DMS153 treated with DMSO at 0.1 percent for 48 hours (cell line): Measurements from ENCODE around the gene HLA-DMB.

Source experiments
- DNase-seq: peaks from one replicate; lab custom pipeline; 2025; ENCODE audit not compliant: unreplicated experiment; lab: John Stamatoyannopoulos, UW

HLA-DMB gene

GRCh38 chr6:32940656-32941213 is at the start of gene HLA-DMB:
TSS of gene HLA-DMB (minus strand) at chr6:32941028. CDS start at chr6:32940807, 221 bp downstream.
- DNase-seq = peak; percentile 88

GRCh38 chr6:32989368-32989767 is 48.5 kb upstream of the HLA-DMB start:
- DNase-seq = no peak

- peak; percentile 97 for DNase-seq
Observed at GRCh38 chr6:32984622-32985389, 44.0 kb upstream of the HLA-DMB start.

GRCh38 chr6:32983964-32984621 is 43.3 kb upstream of the HLA-DMB start:
- no peak for DNase-seq

GRCh38 chr6:32983493-32983848 is 42.6 kb upstream of the HLA-DMB start:
- DNase-seq = no peak

- DNase-seq = peak; percentile 30
Observed at GRCh38 chr6:32982702-32983492, 42.1 kb upstream of the HLA-DMB start.

- peak; percentile 50 for DNase-seq
Observed at GRCh38 chr6:32982084-32982701, 41.4 kb upstream of the HLA-DMB start.

- DNase-seq = no peak
Observed at GRCh38 chr6:32980488-32981038, 39.7 kb upstream of the HLA-DMB start.

- no peak for DNase-seq
Observed at GRCh38 chr6:32979720-32980487, 39.1 kb upstream of the HLA-DMB start.

- no peak for DNase-seq
Observed at GRCh38 chr6:32977953-32978324, 37.1 kb upstream of the HLA-DMB start.

GRCh38 chr6:32977272-32977952 is 36.6 kb upstream of the HLA-DMB start:
- no peak for DNase-seq

GRCh38 chr6:32976334-32977069 is 35.7 kb upstream of the HLA-DMB start:
- no peak for DNase-seq

- no peak for DNase-seq
Observed at GRCh38 chr6:32975886-32976285, 35.1 kb upstream of the HLA-DMB start.

GRCh38 chr6:32974541-32975308 is 33.9 kb upstream of the HLA-DMB start:
- no peak for DNase-seq

- DNase-seq = no peak
Observed at GRCh38 chr6:32974016-32974333, 33.1 kb upstream of the HLA-DMB start.

GRCh38 chr6:32973144-32974015 is 32.6 kb upstream of the HLA-DMB start:
- DNase-seq = no peak
